IMR-90 (cell line): ENCODE data around the gene YPEL3.

Experiments
- FOS ChIP-seq: fragments of 150-350 bp; IDR thresholded peaks from 2 replicates; pipeline ENCODE4 v1.6.1; 2016; ENCODE audit warnings: low read depth, low read length
- MAZ ChIP-seq: IDR thresholded peaks from 2 replicates; pipeline ENCODE4 v1.6.1; 2012; ENCODE audit warnings: low read depth, mild to moderate bottlenecking, low read length, improper control_type of control experiment, moderate library complexity, borderline replicate concordance
- MXI1 ChIP-seq: IDR thresholded peaks from 2 replicates; pipeline ENCODE4 v1.6.1; 2012; ENCODE audit warnings: low read depth, mild to moderate bottlenecking, low read length, moderate library complexity, borderline replicate concordance
- NFE2L2 ChIP-seq: fragments of 150-350 bp; IDR thresholded peaks from 2 replicates; pipeline ENCODE4 v1.6.1; 2016; ENCODE audit warnings: low read depth, mild to moderate bottlenecking, low read length
- POLR2A ChIP-seq: IDR thresholded peaks from 2 replicates; pipeline ENCODE4 v1.6.1; 2012; ENCODE audit warnings: mild to moderate bottlenecking, low read depth, low read length
- RFX5 ChIP-seq: IDR thresholded peaks from 2 replicates; pipeline ENCODE4 v1.8.0; 2012; ENCODE audit warnings: low read depth, mild to moderate bottlenecking, low read length, moderate library complexity
- TF ChIP-seq, protein P1 (sequence below): conservative IDR thresholded peaks from 2 replicates; pipeline ENCODE4 v1.5.1; 2012; ENCODE audit warnings: mild to moderate bottlenecking, low read depth, low read length, improper control_type of control experiment

DNA sequence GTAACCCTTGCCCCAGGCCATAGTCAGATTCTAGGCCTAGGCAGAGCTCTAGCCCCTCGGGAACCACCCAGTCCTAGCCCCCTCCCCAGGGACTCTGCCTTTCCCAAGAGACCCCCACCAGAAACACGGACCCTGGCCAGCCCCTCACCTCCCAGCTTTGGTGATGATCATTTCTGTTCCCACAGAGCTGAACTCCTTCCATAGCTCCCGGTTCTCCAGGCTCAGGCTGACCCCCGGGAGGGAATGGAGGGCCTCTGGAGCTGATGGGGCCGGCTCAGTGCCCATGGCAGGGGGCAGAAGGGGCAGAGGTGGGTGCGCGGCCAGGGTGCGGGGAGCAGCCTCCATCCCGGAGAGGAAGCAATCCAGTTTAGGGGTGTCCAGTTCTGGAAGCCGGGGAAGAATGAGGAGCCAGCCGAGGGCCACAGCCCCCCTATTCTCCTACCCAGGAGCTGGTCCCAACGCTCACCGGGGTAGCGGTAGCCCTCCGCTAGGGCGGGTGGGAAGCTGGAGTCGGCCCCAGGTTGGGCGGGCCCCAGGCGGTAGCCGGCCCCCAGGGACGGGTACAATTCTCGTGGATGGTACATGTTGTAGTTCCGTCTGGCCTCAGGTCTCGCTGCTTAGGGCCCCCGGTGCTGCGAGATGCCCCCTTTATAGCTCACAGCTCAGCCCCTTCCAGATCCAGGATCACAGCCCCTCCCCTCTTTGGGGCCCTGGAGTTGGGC lies 5.2 kb downstream of the YPEL3 start:
- TF ChIP-seq, protein P1, sequence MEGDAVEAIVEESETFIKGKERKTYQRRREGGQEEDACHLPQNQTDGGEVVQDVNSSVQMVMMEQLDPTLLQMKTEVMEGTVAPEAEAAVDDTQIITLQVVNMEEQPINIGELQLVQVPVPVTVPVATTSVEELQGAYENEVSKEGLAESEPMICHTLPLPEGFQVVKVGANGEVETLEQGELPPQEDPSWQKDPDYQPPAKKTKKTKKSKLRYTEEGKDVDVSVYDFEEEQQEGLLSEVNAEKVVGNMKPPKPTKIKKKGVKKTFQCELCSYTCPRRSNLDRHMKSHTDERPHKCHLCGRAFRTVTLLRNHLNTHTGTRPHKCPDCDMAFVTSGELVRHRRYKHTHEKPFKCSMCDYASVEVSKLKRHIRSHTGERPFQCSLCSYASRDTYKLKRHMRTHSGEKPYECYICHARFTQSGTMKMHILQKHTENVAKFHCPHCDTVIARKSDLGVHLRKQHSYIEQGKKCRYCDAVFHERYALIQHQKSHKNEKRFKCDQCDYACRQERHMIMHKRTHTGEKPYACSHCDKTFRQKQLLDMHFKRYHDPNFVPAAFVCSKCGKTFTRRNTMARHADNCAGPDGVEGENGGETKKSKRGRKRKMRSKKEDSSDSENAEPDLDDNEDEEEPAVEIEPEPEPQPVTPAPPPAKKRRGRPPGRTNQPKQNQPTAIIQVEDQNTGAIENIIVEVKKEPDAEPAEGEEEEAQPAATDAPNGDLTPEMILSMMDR, result no peak
- TF ChIP-seq RFX5, result no peak
- no peak for TF ChIP-seq MXI1
- no peak for TF ChIP-seq MAZ
- TF ChIP-seq POLR2A, result no peak
- no peak for TF ChIP-seq NFE2L2
- no peak for TF ChIP-seq FOS
